ACHN (cell line): ENCODE measurements around the gene FGFRL1.

Experiments used
- DNase-seq: peaks from one replicate; pipeline ENCODE4 v3.0.0-alpha.2; 2015
- in situ Hi-C: cut with HindIII; loops from 2 replicates; pipeline ENCODE4 v1.10.0; 2017; ENCODE audit warnings: low sequenced_read_pairs, low pct_ligation_motif_present, low pct_unique_long_range_greater_than_20kb

The FGFRL1 gene

DNA sequence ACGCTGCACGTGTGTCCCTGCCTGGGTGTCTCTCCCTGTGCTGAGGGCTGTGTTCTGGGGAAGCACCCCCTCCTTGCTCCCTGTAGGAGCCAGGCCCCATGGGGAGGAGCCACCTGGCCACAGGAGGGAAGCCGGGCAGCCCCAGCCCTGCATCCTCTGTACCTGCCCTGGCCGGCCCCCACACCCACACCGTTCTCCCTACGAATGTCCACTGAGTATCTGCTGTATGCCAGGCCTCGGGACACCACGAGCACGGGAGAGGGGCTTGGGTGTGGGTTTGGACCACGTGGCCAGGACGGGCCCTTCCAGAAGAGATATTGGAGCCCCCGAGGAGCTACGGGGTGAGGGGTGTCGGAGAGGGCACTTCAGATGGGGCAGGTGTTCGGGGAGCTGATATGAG is 6.3 kb downstream of the FGFRL1 start:
- DNase-seq: no peak
- in situ Hi-C loops: no loop called here

DNA sequence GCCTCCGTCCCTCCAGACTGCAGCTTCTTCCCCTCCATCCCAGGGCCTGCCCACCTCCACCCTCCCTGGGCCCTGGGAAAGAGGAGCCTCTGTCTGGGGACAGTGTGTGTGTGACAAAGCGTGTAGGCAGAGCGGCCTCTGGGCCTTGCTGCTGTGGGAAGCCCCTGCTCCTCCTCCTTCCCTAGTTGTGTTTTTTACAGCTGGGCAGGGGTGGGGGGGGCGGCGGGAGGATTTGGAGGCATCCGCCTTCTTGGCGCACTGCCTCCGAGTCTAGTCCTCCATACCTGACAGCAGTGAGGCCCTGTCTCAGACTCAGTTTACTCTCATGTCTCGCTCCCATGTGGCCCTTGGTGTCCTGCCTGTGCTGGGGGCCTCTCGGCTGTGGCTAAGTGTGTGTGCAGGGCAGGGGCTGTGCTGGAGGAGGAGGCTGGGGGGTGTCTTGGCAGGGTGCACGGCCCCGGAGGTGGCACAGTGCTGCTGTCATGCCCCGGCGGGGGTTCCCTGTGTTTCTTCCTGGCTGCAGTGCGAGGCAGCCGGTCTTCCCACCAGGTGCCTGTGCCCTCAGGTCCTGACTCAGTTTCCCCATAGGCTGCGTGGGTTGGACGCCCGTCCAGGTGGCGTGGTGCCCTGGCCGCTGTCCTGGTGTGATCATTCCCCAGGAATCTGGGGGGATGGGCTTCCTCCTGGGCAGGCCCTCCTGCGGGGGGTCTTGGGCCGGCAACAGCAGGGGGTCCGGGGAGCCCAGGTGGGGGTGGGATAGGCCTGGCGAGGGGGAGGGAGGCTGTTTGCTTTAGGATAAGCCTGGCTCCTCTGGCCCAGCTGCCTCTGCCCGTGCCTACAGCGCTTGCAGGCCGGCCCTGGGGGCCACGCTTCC is 7.0 kb downstream of the FGFRL1 start:
- no peak for DNase-seq
- in situ Hi-C loops: no loop called here

DNA sequence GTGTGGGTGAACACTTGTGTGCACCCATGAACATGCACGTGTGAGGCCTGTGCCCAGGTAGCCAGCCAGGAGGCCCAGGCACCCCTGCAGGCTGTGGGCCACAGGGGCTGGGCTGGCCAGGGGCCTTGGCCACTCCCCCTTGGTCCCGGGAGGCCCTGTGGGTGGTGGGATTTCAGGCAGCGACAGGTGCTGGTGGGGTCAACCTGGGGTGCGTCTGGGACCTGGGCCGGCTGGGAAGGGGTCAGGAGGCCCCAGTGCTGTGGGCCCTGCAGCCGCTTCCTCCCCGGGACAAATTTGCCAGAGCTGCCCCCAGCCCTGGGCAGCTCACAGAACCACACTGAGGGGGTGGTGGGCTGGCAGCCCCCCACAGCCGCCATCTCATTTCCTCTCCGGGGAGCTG is 7.9 kb downstream of the FGFRL1 start:
- DNase-seq: no peak
- in situ Hi-C loops: no loop called here

DNA sequence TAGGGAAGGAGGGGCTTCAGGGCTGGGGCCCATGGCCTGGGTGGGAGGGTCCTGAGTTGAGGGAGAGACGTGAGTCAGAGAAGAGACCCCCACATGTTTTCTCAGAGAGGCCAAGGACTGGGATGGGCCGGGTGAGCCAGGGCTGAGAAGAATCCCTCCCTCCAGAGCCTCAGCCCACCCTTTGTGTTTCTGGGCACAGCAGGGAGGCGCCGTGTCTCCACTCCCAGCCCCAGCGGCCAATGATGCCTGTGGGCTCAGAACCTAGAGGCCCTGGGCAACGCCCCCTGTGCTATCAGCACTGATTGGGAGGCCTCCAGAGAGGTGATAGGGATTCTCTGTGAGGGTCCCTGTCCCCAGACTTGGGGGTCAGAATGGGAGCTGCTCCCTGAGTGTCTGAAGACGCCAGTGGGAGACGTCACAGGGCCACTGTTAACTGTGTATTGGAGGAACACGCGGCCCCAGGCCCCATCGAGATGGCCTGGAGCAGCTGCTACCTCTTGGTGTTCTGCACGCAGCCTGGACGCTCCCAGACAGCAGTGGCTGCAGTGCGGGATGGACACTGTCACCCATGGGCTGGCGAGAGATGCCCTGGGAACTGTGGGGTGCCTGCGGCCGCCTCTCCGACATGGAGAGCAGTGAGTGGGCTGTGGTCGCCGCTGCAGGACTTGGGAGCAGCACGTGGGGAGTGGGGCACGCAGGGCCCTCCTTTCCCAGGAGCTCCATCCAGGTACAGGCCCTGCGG is 8.5 kb downstream of the FGFRL1 start:
- DNase-seq: no peak
- in situ Hi-C loops: no loop called here

DNA sequence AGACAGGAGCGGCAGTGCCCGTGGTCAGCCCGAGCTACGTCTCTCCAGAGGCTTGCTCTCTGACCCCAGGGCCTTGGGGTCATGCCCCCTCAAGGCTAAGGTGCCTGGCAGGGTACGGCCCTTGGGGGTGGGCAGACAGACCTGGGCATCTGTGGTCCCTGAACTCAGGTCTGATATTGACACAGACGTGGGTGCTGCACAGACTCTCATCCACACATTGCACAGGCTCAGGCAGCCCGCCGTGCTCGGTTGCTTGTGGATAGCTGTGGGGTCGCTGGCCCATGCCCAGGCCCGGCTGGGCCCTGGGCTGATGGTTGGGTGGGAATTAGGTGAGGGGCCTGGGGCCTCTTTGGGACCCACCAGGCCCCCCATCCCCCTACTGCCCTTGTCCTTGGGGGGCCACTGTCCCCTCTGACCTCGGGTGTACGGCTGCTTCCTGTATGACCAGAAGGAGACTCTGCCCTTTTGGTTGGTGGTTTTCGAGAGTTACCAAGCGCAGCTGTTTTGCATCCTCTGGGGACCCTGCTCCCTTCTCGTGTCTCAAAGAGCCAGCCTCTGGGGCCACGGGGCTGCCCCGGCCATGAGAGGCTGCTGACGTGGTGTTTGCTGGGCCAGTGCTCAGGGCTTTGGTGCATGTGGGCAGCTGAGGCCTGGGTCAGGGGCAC is 10.1 kb downstream of the FGFRL1 start:
- in situ Hi-C loops: no loop called here
- DNase-seq: no peak

DNA sequence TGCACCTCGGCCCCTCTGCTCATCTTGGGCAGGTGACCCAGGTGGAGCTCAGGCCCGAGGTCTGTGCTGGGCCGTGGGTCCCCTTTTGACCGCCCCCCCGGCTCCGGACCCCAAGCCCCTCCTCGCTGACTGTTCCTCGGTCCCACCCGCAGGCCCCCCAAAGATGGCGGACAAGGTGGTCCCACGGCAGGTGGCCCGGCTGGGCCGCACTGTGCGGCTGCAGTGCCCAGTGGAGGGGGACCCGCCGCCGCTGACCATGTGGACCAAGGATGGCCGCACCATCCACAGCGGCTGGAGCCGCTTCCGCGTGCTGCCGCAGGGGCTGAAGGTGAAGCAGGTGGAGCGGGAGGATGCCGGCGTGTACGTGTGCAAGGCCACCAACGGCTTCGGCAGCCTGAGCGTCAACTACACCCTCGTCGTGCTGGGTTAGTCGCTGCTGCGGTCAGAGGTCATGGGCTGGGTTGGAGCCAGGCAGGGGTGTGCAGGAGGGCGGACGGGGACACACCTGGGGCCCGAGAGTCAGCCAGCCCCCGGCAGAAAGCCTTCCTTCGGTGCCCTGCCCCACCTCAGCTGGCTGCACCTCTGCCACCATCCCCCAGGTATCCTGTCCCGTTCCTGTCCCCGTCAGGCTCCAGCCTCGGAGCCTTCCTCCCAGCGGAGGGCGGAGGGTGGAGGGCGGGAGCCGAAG is 10.8 kb downstream of the FGFRL1 start:
- DNase-seq: no peak
- in situ Hi-C loops: no loop called here

DNA sequence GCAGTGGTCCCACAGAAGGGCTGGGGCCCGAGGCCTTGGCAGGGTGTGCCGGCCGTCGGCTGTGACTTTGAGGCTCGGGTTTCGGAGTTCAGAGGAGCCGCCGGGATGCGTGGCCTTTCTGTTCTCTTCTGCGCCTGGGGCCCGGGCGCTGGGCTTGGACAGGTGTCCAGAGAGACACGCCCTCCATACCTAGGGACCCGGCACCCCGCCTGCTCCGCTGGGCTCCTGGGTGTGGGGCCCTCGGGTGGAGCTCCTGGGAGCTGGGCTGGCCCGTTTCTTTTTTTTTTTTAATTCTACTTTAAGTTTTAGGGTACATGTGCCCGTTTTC is 11.3 kb downstream of the FGFRL1 start:
- in situ Hi-C loops: no loop called here

DNA sequence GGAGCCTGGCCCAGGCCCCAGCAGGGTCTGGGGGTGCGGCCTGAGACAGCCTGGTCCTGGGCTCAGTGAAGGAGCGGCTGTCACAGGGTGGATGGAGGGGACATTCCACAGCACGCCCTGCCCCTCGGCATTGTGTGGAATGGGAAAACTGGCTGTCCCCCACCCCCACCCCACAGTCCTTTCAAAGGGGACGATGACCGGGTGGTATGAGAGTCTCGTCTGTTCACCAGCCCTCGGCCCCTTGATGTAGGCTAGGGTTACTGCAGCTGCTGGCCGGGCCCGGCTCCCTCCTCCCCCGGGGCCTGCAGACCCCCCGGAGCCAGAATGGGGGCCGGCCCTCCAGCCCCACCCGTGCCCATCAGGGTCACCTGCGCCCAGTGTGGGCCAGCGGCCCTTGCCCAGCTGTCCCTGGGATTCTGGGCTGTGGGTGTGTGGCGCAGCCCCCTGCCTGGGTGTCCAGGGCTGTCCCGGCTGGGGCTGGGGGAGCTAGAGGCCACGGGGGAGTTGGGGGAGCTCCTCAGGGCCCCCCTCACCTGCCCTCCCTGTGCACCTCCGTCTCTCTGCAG is 11.7 kb downstream of the FGFRL1 start:
- in situ Hi-C loops: no loop called here
- no peak for DNase-seq

More for the DNA sequence above, 11.3 kb downstream of the FGFRL1 start:
- DNase-seq: no peak

DNA sequence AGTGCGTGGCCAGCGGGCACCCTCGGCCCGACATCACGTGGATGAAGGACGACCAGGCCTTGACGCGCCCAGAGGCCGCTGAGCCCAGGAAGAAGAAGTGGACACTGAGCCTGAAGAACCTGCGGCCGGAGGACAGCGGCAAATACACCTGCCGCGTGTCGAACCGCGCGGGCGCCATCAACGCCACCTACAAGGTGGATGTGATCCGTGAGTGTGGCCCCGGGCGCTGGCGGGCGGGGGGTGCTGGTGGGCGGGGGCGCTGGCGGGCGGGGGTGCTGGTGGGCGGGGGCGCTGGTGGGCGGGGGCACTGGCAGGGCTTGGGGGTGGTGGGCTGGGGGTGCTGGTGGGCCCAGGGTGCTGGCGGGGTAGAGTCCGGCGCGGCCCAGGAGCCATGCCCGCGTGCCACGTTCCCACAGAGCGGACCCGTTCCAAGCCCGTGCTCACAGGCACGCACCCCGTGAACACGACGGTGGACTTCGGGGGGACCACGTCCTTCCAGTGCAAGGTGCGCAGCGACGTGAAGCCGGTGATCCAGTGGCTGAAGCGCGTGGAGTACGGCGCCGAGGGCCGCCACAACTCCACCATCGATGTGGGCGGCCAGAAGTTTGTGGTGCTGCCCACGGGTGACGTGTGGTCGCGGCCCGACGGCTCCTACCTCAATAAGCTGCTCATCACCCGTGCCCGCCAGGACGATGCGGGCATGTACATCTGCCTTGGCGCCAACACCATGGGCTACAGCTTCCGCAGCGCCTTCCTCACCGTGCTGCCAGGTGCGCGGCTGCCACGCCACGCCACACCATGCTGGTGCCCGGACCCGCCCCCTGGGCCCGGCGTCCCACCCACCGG is 12.7 kb downstream of the FGFRL1 start:
- in situ Hi-C loops: no loop called here
- no peak for DNase-seq

DNA sequence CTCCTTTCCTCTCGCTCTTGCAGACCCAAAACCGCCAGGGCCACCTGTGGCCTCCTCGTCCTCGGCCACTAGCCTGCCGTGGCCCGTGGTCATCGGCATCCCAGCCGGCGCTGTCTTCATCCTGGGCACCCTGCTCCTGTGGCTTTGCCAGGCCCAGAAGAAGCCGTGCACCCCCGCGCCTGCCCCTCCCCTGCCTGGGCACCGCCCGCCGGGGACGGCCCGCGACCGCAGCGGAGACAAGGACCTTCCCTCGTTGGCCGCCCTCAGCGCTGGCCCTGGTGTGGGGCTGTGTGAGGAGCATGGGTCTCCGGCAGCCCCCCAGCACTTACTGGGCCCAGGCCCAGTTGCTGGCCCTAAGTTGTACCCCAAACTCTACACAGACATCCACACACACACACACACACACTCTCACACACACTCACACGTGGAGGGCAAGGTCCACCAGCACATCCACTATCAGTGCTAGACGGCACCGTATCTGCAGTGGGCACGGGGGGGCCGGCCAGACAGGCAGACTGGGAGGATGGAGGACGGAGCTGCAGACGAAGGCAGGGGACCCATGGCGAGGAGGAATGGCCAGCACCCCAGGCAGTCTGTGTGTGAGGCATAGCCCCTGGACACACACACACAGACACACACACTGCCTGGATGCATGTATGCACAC is 13.6 kb downstream of the FGFRL1 start:
- no peak for DNase-seq
- in situ Hi-C loops: no loop called here

DNA sequence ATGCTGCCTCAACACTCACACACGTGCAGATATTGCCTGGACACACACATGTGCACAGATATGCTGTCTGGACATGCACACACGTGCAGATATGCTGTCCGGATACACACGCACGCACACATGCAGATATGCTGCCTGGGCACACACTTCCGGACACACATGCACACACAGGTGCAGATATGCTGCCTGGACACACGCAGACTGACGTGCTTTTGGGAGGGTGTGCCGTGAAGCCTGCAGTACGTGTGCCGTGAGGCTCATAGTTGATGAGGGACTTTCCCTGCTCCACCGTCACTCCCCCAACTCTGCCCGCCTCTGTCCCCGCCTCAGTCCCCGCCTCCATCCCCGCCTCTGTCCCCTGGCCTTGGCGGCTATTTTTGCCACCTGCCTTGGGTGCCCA is 14.7 kb downstream of the FGFRL1 start:
- DNase-seq: peak; percentile 34
- in situ Hi-C loops: no loop called here

DNA sequence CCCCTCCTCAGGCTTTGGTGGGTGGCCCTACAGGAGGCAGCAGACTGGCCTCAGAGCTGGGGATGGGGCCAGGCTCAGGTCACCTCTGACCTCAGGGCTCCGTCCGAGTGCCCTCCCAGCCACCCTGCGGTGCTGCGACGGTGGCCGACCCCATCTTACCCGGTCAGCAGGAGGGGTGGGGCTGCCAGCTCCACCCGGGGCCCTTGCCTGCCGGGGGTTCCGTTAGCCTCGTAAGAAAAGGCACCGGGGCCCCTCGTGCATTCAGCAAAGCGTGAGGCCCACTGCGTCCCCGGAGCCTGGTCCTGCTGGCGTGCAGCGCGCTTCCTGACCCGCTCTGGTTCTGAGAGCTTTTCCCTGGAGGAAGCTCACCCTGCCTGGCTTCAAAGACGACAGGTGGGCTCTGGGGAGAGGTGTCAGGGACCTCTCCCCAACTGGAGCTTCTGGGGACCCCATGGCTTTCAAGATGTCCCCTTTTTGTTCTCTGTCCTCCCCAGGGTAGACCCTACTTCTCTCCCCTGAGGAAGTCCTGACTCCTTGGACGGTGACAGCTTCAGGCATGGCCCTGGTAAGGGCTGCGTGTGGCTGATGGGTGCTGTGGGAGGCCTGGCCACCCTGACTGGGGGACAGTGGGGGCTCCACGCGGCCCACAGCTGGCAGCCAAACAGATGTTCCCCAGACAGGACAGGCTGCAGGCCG is 15.9 kb downstream of the FGFRL1 start:
- in situ Hi-C loops: no loop called here
- no peak for DNase-seq

DNA sequence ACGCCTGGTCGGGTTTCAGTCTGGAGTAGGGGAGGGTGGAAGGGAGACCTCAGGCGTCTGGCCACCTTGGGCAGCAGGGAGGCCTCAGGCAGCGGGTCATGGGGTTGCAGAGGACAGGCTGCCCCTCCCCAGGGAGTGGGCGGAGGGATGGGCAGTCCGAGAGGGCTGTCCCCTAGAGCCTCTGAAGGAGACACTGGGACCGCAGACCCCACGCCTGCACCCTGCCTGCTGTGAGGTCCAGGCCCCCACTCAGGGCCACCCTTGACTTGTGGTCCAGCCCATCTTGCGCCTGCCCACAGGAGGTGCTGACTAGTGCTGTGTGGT is 16.5 kb downstream of the FGFRL1 start:
- DNase-seq: no peak

DNA sequence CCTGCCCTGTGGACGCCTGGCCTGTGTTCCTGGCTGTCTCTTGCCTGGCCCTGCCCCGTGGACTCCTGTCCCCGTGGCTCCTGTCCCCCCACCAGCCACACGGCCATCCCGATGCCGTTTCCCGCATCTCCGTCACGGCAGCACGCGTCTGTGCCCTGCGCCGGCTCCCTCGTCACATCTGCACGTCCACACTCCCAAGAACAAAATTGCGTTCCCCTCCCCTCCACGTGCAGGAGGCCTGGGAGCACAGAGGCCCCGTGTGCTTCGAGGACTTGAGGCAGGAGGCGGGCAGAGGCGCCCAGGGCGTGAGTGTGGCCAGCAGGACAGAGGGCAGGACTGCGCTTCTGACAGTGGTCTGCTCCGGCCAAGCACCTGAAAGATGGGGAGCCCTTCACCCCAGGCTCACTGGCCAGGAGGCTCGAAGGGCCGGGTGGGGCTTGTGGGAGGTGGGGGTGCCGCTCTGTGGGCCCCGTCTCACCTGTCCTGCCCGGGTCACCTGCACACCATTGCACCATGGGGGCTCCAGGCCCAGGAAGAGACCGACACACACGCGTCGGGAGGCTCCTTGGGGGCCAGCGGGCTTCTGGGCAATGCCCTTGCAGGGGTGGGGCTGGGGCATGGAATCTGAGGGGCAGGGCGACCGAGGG is 17.3 kb downstream of the FGFRL1 start:
- no peak for DNase-seq
- in situ Hi-C loops: no loop called here

More for the DNA sequence above, 16.5 kb downstream of the FGFRL1 start:
- in situ Hi-C loops: no loop called here

DNA sequence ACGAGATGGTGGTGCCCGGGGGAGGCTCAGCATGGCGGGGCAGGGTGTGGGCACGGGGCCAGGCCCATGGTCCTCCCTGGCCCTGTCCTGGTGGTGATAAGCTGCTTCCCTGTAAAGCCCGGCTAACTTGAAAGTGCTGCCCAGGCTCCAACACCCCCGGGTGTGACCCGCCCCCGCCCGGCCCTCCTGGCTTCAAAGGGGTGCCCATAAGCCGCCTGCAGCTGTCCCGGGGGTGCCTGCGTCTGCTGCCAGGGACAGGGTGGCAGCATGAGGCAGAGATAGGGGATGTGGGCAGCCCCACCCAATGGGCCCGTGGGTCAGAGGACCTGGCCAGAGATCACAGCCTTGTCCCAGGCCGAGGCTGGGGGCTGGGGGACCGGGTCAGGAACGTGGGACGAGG is 18.1 kb downstream of the FGFRL1 start:
- no peak for DNase-seq
- in situ Hi-C loops: no loop called here

DNA sequence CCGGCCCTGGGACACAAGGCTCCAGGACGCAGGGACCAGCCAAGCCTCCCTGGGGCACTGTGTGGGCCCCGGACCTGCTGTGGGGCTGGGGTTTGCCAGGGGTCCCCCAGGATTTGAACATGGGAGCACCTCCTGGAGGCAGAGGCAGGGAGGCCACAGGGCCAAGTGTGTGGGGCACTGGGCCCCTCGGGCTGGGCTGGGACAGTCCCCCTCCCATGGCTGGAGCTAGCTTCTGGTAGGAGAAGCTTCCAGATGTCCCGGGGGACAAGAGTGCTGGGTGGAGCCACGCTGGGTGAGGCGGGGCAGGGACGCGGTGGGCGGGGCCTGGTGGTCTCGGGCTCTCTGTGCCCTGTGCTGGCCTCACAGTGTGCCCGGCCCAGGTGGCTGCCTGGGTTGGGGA is 18.6 kb downstream of the FGFRL1 start:
- DNase-seq: no peak
- in situ Hi-C loops: no loop called here

DNA sequence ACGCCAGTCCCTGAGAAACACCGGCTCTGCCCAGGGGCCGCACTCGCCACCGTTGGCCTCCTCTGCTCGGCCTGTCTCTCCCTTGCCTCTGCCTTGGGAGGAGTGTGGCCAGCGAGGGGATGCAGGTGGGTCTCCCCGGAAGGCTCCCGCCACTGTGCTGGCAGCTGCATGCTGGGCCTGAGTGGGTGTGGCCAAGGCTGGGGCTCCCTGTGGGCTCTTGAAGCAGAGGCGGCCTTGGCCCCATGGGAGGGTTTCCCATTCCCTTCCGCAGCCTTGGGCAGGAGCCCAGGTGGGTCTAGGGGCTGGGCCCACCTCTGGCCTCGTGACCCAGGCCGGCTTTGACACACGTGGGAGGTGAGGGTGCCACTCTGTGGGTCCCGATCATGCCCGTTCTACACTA is 19.1 kb downstream of the FGFRL1 start:
- no peak for DNase-seq
- in situ Hi-C loops: no loop called here
